ENCODE measurements around the gene VOPP1. TPM values are rescaled to one million over a fixed set of nuclear protein-coding genes. Genes with fewer than 3 reads are reported as not detected.
A peak's percentile ranks its signal among the peaks of the same experiment; 100 is the strongest.

Gene VOPP1
- total and polyA plus RNA-seq, 11 donors, result 9.9 to 58.0 (median 22.9) TPM

DNA sequence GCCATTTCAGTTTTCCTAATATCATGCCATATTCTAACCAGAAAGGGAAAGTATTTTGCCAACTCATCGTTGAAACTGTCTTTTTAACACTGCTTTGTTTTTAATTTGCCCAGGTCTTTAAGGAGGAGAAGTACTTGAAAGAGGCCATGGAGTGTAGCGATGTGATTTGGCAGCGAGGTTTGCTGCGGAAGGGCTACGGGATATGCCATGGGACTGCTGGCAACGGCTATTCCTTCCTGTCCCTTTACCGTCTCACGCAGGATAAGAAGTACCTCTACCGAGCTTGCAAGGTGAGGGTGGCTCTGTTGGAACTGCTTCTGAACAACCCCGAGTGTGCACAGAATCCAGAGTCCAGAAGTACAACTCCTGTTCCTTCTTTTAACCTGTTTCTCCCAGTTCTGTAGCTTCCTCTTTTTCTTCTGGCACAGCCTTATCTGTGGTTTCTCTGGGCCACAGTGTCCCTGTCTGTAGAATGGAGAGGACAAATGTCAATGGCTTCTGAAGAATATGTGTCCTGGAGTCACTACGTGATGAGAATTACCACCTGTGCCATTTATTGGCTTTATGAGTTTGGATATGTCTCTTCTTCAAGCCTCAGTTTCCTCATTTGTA lies 147.1 kb downstream of the VOPP1 start:
- Histone ChIP-seq H3K4me3 (no peak overlapping the region), H3K4me1 (no peaks in the 10 kb centered on the region), H3K27me3 (no peaks in the 10 kb centered on the region), H3K36me3 (peaks cover 0 to 26% (median 12%) of the 10 kb centered on the region in 9 donors), H3K27ac (no peak overlapping the region), H3K9me3 (no peaks in the 10 kb centered on the region)
- 88 to 93% (median 91%) methylated on average over 11 of the region's 11 CpGs for WGBS, 4 donors
- DNase-seq (no peak), ATAC-seq (no peak)
- TF ChIP-seq, protein P1, sequence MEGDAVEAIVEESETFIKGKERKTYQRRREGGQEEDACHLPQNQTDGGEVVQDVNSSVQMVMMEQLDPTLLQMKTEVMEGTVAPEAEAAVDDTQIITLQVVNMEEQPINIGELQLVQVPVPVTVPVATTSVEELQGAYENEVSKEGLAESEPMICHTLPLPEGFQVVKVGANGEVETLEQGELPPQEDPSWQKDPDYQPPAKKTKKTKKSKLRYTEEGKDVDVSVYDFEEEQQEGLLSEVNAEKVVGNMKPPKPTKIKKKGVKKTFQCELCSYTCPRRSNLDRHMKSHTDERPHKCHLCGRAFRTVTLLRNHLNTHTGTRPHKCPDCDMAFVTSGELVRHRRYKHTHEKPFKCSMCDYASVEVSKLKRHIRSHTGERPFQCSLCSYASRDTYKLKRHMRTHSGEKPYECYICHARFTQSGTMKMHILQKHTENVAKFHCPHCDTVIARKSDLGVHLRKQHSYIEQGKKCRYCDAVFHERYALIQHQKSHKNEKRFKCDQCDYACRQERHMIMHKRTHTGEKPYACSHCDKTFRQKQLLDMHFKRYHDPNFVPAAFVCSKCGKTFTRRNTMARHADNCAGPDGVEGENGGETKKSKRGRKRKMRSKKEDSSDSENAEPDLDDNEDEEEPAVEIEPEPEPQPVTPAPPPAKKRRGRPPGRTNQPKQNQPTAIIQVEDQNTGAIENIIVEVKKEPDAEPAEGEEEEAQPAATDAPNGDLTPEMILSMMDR (IDR thresholded peaks at IDR 0.05), result no peak
- no peak for TF ChIP-seq POLR2A (IDR thresholded peaks at IDR 0.05)
- intact Hi-C loops (cut with DNase I), result loop anchor here in 1 of 10 donors (5.0 kb wide), 1 partner anchor 167 kb away; no protein-coding TSS in a partner anchor

DNA sequence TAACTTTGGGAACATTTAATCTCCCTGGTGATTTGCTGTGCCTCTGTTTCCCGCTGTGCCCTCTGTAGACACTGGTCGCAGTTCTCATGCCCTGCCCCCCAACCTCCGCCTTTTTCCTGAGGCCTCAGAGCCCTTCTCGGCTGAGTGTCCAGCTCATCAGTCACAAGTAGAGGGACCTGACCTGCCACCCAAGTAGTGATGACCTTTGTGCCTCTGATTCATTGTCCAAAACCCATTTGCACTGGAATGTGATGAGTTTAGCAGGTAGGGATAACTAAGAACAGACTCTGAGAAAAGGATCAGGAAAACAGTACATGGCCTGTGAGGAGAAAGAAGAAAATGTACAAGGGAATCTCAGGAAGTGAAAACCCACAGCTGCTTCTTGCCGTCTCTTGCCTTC lies 148.4 kb downstream of the VOPP1 start:
- no peaks in the 10 kb centered on the region for H3K27me3 ChIP-seq
- no peak overlapping the region for H3K27ac ChIP-seq
- H3K4me3 ChIP-seq, result no peak overlapping the region
- WGBS, 4 donors, result 79 to 93% (median 87%) methylated on average over 5 of the region's 5 CpGs
- no peaks in the 10 kb centered on the region for H3K4me1 ChIP-seq
- H3K9me3 ChIP-seq, result no peaks in the 10 kb centered on the region
- peaks cover 0 to 26% (median 12%) of the 10 kb centered on the region in 9 donors for H3K36me3 ChIP-seq
- DNase-seq (no peak), ATAC-seq (no peak)
- TF ChIP-seq POLR2A (IDR thresholded peaks at IDR 0.05), result no peak
- TF ChIP-seq, protein P1 (IDR thresholded peaks at IDR 0.05), result no peak
- intact Hi-C loops (cut with DNase I), result no loop called here

DNA sequence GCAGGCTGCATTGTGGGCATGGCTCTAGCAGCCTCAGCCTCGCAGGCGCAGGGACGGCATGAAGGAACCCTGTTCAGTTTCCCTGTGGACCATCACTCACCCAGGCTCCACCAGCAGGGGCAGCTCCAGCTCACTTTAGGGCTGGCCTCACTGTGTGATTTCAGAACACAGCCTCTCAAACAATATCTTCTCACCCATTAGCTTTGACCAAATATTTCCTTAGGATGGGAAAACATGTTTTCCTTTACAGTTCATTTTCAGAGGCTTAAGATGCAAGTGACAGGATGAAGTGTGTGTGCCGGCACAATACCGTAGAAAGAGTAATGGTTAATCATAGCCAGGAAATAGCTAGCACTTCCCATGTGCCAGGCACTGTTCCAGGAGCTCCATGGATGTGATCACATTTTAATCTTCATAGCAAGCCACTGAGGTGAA lies 149.0 kb downstream of the VOPP1 start:
- ATAC-seq, result no peak
- Histone ChIP-seq H3K4me1 (no peaks in the 10 kb centered on the region), H3K9me3 (no peaks in the 10 kb centered on the region), H3K4me3 (no peak overlapping the region), H3K36me3 (peaks cover 0 to 24% (median 12%) of the 10 kb centered on the region in 9 donors), H3K27me3 (no peaks in the 10 kb centered on the region), H3K27ac (no peak overlapping the region)
- 54 to 68% (median 62%) methylated on average over 5 of the region's 5 CpGs for WGBS, 4 donors
- intact Hi-C loops (cut with DNase I), result no loop called here
- DNase-seq, result no peak
- no peak for TF ChIP-seq POLR2A (IDR thresholded peaks at IDR 0.05)
- TF ChIP-seq, protein P1 (IDR thresholded peaks at IDR 0.05), result peak in 1 of 12 donors; percentile 8

Other genes with a start within 250 kb of the VOPP1 start
- 10 to 100 TPM in 2 of 9 donors, 1 to 10 TPM in 7; 4.3 to 10.3 (median 8.5) TPM for gene LANCL2, start 207.2 kb downstream of the VOPP1 start, total RNA-seq
- gene LANCL2, start 207.2 kb downstream of the VOPP1 start, polyA plus RNA-seq, result 1 to 10 TPM; 2.6 to 6.3 TPM